HG03095 (cell line): ENCODE data around the gene RASGRF2.

Experiments
- ATAC-seq: cut with Tn5 transposase; IDR thresholded peaks from one replicate; pipeline ENCODE4 v1.9.1; 2021; ENCODE audit warnings: moderate library complexity; ENCODE audit not compliant: unreplicated experiment

RASGRF2 gene

GRCh38 chr5:81132381-81132780 is 172.2 kb downstream of the RASGRF2 start:
- no peak for ATAC-seq

- ATAC-seq: no peak
Observed at GRCh38 chr5:81134066-81134465, 173.9 kb downstream of the RASGRF2 start.

- ATAC-seq: no peak
Observed at GRCh38 chr5:81134566-81134965, 174.4 kb downstream of the RASGRF2 start.

- no peak for ATAC-seq
Observed at GRCh38 chr5:81136557-81136956, 176.4 kb downstream of the RASGRF2 start.

- no peak for ATAC-seq
Observed at GRCh38 chr5:81137833-81138232, 177.7 kb downstream of the RASGRF2 start.

- no peak for ATAC-seq
Observed at GRCh38 chr5:81140441-81140840, 180.3 kb downstream of the RASGRF2 start.

- ATAC-seq: no peak
Observed at GRCh38 chr5:81140943-81141342, 180.8 kb downstream of the RASGRF2 start.

- no peak for ATAC-seq
Observed at GRCh38 chr5:81142108-81142507, 181.9 kb downstream of the RASGRF2 start.

- no peak for ATAC-seq
Observed at GRCh38 chr5:81145329-81145935, 185.3 kb downstream of the RASGRF2 start.

GRCh38 chr5:81146031-81146430 is 185.9 kb downstream of the RASGRF2 start:
- ATAC-seq: no peak

- no peak for ATAC-seq
Observed at GRCh38 chr5:81147011-81147885, 187.1 kb downstream of the RASGRF2 start.

GRCh38 chr5:81147886-81148571 is 187.9 kb downstream of the RASGRF2 start:
- no peak for ATAC-seq

GRCh38 chr5:81151546-81151945 is 191.4 kb downstream of the RASGRF2 start:
- no peak for ATAC-seq

- no peak for ATAC-seq
Observed at GRCh38 chr5:81154725-81155124, 194.6 kb downstream of the RASGRF2 start.

GRCh38 chr5:81156732-81157131 is 196.6 kb downstream of the RASGRF2 start:
- no peak for ATAC-seq

GRCh38 chr5:81161012-81161601 is 200.9 kb downstream of the RASGRF2 start:
- peak; percentile 75 for ATAC-seq

GRCh38 chr5:81162501-81162900 is 202.3 kb downstream of the RASGRF2 start:
- ATAC-seq: no peak

- ATAC-seq: no peak
Observed at GRCh38 chr5:81163651-81164050, 203.5 kb downstream of the RASGRF2 start.

- ATAC-seq: no peak
Observed at GRCh38 chr5:81164476-81164875, 204.3 kb downstream of the RASGRF2 start.

GRCh38 chr5:81164936-81165335 is 204.8 kb downstream of the RASGRF2 start:
- ATAC-seq: no peak

- peak; percentile 78 for ATAC-seq
Observed at GRCh38 chr5:81165493-81166119, 205.4 kb downstream of the RASGRF2 start.
